ENCODE measurements around the gene CAPN10. TPM values are rescaled to one million over a fixed set of nuclear protein-coding genes. Genes with fewer than 3 reads are reported as not detected.

Gene CAPN10
- total RNA-seq, 1 donor from 2014 or later = 14.2 TPM

- Histone ChIP-seq H3K36me3 (peaks cover 0 to 41% of the 10 kb centered on the region in 2 donors), H3K9me3 (no peaks in the 10 kb centered on the region), H3K4me1 (peaks cover 45% of the 10 kb centered on the region), H3K27ac (peak overlapping the region; percentile 70), H3K27me3 (no peaks in the 10 kb centered on the region), H3K4me3 (no peak overlapping the region)
- no peak for DNase-seq (ENCODE audit: extremely low spot score in 2 of 2)
- TF ChIP-seq CTCF (IDR thresholded peaks at IDR 0.05) (no peak), POLR2A (IDR thresholded peaks at IDR 0.05) (no peak), POLR2AphosphoS5 (IDR thresholded peaks at IDR 0.05; ENCODE audit: insufficient read depth in 1 of 2, low read depth in 1 of 2) (no peak)
- intact Hi-C loops (cut with DNase I) = no loop called here
These were observed 7.3 kb upstream of the CAPN10 start for GRCh38 chr2:240579071-240579762.

GRCh38 chr2:240579771-240580614 lies 6.5 kb upstream of the CAPN10 start:
- Histone ChIP-seq H3K27me3 (no peaks in the 10 kb centered on the region), H3K9me3 (no peaks in the 10 kb centered on the region), H3K36me3 (peaks cover 0 to 35% of the 10 kb centered on the region in 2 donors), H3K27ac (peak overlapping the region; percentile 70), H3K4me1 (peaks cover 53% of the 10 kb centered on the region), H3K4me3 (no peak overlapping the region)
- TF ChIP-seq POLR2AphosphoS5 (IDR thresholded peaks at IDR 0.05; ENCODE audit: insufficient read depth in 1 of 2, low read depth in 1 of 2) = peak; percentile 37 to 46
- peak in 2 of 3 experiments; percentile 8 to 22 for TF ChIP-seq CTCF (IDR thresholded peaks at IDR 0.05)
- TF ChIP-seq POLR2A (IDR thresholded peaks at IDR 0.05) = no peak
- intact Hi-C loops (cut with DNase I) = no loop called here
- peak in 1 of 2 donors; percentile 95 for DNase-seq (ENCODE audit: extremely low spot score in 2 of 2)

- no peak overlapping the region for H3K4me3 ChIP-seq
- TF ChIP-seq CTCF (IDR thresholded peaks at IDR 0.05) = no peak
- no peak for TF ChIP-seq POLR2AphosphoS5 (IDR thresholded peaks at IDR 0.05; ENCODE audit: insufficient read depth in 1 of 2, low read depth in 1 of 2)
- TF ChIP-seq POLR2A (IDR thresholded peaks at IDR 0.05) = no peak
- no peak for DNase-seq (ENCODE audit: extremely low spot score in 2 of 2)
- peaks cover 53% of the 10 kb centered on the region for H3K4me1 ChIP-seq
- peaks cover 0 to 23% of the 10 kb centered on the region in 2 donors for H3K36me3 ChIP-seq
- intact Hi-C loops (cut with DNase I) = no loop called here
- H3K27ac ChIP-seq = no peak overlapping the region
- no peaks in the 10 kb centered on the region for H3K27me3 ChIP-seq
- no peaks in the 10 kb centered on the region for H3K9me3 ChIP-seq
These were observed 4.7 kb upstream of the CAPN10 start for GRCh38 chr2:240581811-240582210.

GRCh38 chr2:240582781-240583180 lies 3.8 kb upstream of the CAPN10 start:
- H3K4me1 ChIP-seq = peaks cover 59% of the 10 kb centered on the region
- no peak overlapping the region for H3K4me3 ChIP-seq

More at GRCh38 chr2:240582781-240583180, 3.8 kb upstream of the CAPN10 start:
- no peaks in the 10 kb centered on the region for H3K9me3 ChIP-seq
- peaks cover 0 to 13% of the 10 kb centered on the region in 2 donors for H3K36me3 ChIP-seq
- intact Hi-C loops (cut with DNase I) = no loop called here
- no peak overlapping the region for H3K27ac ChIP-seq
- DNase-seq (ENCODE audit: extremely low spot score in 2 of 2) = no peak
- no peak for TF ChIP-seq POLR2AphosphoS5 (IDR thresholded peaks at IDR 0.05; ENCODE audit: insufficient read depth in 1 of 2, low read depth in 1 of 2)
- TF ChIP-seq POLR2A (IDR thresholded peaks at IDR 0.05) = no peak
- no peak for TF ChIP-seq CTCF (IDR thresholded peaks at IDR 0.05)
- no peaks in the 10 kb centered on the region for H3K27me3 ChIP-seq

All from vagina (tissue), 2 donors.